T-helper 1 cell (primary cell): Measurements from ENCODE around the gene ARHGAP32.

Experiments
- DNase-seq, 5 donors: peaks; one replicate each; pipeline ENCODE4 v3.0.0-alpha.2; 2012 to 2020
- total RNA-seq, 4 donors: gene quantifications; one replicate each; lab custom pipeline; 2026; lab: John Stamatoyannopoulos, UW

The ARHGAP32 gene
- 2.8 to 15.8 (median 6.3) reads per million in 4 donors for total RNA-seq

- no peak for DNase-seq
Observed at GRCh38 chr11:129192150-129192549, at the start of gene ARHGAP32. ARHGAP32 (minus strand) TSS chr11:129192325; CDS start chr11:129192198, 127 bp downstream.

GRCh38 chr11:129239207-129239606 lies 47.1 kb upstream of the ARHGAP32 start:
- no peak for DNase-seq

GRCh38 chr11:129237880-129238638 lies 45.9 kb upstream of the ARHGAP32 start:
- DNase-seq = no peak

DNA sequence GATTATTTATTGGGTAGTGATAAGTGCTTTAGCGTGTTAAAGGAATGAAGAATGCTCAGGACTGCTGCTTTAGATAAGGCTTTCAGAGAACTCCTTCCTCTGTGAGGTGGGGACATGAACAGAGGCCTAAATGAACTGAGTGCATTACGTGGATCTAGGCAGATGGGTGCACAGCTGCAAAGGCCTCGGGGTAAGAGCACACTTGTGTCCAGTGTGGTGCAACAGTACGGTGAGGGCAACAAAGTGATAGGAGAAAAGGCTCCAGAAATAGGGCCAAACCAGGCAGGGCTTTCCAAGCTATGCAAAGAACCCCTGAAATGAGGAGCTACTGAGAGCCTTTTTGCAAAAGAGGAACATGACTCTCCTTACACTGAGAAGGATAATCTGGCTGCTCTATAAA lies 45.3 kb upstream of the ARHGAP32 start:
- DNase-seq = no peak

GRCh38 chr11:129236850-129237249 lies 44.7 kb upstream of the ARHGAP32 start:
- DNase-seq = no peak

GRCh38 chr11:129234978-129235377 lies 42.9 kb upstream of the ARHGAP32 start:
- no peak for DNase-seq

DNA sequence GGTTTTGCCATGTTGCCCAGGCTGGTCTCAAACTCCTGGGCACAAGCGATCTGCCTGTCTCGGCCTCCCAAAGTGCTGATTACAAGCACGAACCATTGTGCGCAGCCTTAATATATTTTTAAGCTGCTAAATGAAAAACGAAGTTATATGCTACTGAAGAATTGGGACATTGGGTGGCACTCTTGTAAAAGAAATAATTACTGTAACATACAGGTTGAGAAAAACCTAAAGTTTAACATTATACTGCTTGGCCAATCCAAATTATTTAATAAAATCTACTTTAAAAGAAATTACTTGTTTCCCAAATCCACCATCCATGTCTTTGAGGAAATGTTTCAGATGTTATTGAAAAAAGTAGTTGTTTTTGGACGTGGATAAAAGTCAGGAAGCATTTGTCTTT lies 37.9 kb upstream of the ARHGAP32 start:
- DNase-seq = no peak

- no peak for DNase-seq
Observed at GRCh38 chr11:129226207-129226798, 34.2 kb upstream of the ARHGAP32 start.

- DNase-seq = no peak
Observed at GRCh38 chr11:129225190-129225589, 33.1 kb upstream of the ARHGAP32 start.

DNA sequence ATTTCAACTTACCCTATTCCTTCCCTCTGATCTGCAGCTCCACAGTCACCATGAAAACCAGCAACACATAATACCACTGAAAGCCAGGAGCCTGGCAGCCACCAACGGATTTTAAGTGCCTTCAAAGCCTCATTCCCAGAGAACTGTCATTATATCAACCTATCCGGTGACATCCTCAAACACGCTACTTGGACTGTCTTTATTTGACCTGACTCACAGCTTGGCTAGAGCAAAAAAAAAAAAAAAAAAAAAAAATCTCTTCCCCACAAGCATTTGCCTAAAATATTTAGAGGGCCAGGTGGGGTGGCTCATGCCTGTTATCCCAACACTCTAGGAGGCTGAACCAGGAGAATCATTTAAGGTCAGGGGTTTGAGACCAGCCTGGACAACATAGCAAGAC lies 32.4 kb upstream of the ARHGAP32 start:
- DNase-seq = no peak

GRCh38 chr11:129223701-129224149 lies 31.6 kb upstream of the ARHGAP32 start:
- no peak for DNase-seq

DNA sequence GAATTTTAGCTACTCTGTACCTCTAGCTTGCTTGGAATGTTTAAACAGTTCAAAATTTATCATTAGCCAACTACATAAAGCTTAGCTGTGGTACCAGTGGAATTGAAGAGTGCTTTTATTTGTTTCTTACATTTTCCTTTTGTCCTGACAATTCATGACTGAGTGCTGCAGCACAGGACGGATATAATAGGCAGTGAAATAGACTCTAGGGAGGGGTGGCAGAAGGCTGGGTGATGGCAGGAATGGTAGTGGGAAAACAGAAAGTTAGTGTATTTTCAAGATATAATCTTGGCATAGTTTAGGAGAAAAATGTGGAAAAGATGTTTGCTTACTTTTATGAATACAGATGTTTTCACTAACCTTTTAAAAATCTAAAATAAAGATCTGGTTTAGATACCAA lies 31.1 kb upstream of the ARHGAP32 start:
- no peak for DNase-seq

DNA sequence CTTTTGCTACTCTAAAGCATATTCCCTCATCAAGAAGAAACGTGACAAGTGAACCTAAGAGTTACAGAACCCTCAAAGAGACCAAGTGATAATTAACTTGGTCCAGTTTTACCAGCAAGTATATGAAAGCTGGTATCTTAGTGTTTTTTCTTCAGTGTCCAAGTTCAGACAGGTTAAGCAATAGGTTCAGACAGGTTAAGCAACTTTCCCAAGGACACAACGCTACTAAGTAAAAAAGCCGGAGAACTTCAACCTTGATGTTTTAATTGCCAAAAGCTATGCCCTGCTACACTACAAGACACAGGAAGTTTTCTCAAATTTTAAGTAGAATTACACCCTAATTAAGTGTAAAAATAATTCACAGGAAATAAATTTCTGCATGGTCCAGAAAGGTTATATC lies 30.0 kb upstream of the ARHGAP32 start:
- no peak for DNase-seq

DNA sequence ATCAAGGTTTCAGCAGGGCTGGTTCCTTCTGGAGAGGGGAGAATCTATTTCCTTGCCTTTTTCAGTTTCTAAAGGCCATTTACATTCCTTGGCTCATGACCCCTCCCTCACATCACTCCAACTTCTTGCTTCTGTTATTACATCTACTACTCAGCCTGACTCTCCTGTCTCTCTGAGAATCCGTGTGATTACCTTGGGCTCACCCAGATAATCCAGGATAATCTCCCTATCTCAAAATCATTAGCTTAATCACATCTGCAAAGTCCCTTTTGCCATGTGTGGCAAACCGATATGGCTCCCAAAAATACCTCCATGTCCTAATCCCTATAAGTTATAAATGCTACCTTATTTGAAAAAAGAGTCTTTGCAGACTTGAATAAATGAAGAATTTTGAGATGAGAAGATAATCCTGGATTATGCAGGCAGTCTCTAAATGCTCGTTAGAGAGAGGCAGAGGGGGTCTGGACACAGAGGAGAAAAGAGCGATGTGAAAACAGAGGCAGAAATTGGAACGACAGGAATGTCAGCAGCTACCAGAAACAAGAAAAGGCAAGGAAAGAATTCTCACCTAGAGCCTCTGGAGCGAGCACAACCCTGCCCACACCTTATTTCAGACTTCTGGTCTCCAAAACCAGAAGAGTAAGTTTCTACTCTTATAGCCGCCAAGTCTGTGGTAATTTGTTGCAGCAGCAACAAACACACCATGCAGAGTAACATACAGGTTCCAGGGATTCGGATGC lies 23.6 kb upstream of the ARHGAP32 start:
- DNase-seq = no peak

DNA sequence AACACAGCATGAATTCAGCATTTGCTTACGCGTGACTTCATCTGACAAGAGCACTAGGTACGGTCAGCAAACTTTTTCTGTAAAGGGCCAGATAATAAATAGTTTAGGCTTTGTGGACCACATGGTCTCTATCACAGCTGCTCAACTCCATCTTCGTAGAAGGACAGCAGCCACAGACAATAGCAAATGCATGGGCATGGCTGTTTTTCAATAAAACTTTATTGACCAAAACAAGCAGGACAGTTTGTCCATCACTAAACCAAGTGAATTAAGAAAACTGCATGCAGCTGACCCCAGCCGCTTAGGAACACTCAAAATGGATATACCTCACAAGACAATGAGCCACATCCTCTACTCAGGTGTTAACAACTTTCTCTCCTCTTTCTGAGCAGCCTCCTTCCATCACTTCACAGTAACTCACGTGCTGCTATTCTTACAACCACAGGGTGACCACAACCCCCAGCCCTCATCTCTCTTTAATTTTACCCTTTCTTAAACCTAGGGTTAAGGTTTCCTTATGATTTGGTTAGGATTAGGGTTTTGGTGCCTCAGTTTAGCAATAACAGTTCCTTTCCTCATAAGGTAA lies 22.7 kb upstream of the ARHGAP32 start:
- no peak for DNase-seq

DNA sequence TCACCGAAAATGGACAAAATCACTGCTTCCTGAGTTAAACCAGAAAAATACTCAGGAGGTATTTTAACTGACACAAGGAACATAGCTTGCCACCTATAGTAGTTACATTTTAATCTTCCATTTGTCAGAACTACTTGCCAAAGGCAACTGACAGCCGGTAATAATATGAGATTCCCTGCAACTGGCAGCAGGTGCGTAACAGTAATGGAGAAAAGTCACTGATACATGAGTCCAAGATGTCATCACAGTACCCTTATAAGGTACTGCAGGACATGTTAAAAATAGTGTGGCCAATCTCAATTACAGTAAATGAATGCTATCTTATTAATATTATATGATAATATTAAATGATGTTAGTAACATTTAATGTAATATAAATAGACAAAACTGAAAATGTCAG lies 21.1 kb upstream of the ARHGAP32 start:
- DNase-seq = no peak

DNA sequence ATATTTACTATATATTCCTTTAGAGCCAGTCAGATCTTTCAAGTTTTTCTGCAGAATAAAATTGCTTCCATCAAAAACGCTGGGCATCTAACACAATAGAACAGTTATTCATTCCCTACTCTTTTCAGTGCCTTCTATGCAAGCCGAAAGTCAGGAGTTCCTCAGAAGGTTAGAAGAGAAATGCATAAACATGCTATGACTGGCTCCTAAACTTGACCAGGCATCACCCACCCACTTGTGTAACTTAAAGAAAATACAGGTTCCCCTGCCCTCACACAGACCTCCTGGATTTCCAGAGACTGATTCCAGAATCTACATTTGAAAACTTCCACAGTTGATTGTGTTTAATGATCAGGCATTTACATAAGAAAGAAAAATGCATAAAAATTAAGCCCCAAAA lies 19.3 kb upstream of the ARHGAP32 start:
- no peak for DNase-seq

- DNase-seq = no peak
Observed at GRCh38 chr11:129210831-129211181, 18.7 kb upstream of the ARHGAP32 start.

GRCh38 chr11:129209891-129210830 lies 18.0 kb upstream of the ARHGAP32 start:
- no peak for DNase-seq

GRCh38 chr11:129208863-129209262 lies 16.7 kb upstream of the ARHGAP32 start:
- no peak for DNase-seq

DNA sequence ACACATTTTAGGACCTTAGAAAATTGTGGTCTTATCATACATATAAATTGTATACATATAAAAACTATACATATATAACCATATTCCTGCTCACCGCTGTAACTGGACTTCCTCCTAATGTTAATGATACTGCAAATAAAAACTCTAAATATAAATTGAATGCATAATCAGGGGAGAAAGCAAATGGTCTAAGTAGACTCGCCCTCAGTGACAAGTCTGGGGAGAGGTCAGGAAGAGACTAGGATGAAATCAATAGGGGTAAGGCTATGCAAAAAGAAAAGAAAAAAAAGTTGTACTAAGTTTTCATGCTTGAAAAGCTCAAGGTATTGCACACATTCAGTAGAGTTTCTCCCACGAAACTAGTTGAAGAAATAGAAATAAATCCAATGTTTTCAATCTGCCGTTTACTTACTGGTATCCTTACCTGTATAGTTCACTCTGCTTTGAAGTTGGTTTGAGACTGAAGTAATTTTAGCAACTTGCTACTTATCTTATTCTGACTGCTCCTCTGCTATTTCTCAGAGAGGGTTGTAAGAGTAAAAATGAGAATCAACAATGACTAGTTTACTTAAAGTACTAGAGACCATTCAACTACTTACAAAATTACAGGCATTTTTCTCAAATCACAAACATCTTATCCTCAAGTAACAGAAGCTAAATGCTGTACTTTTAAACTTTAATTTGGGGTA lies 12.2 kb upstream of the ARHGAP32 start:
- DNase-seq = no peak

DNA sequence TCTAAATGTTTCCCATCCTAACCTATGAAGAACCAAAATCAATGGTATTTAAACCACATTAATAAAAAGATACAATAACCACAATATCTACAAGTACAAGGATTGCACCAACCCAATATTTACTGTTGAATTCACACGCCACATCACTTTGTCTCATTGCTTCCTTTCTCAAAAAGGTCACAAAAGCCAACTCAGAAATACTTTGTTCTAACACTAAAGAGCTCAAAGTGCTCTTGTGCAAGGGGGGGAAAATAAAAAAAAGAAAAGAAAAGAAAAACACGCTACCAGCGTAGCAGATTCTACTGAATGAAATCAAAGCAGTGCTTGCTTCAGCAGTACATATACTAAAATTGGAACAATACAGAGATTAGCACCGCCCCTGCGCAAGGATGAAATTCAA lies 10.5 kb upstream of the ARHGAP32 start:
- no peak for DNase-seq
